Muscle of back (tissue), 11 donors: ENCODE data around the gene TXNIP. TPM values are rescaled to one million over a fixed set of nuclear protein-coding genes. Genes with fewer than 3 reads are reported as not detected.
A peak's percentile ranks its signal among the peaks of the same experiment; 100 is the strongest.

Experiments
- DNase-seq, 3 donors: peaks; one replicate each; pipeline versions ENCODE4 v3.0.0 to v3.0.0-alpha.2; 2013
- polyA plus RNA-seq, 10 donors: library from polyadenylated mRNA; unstranded; fragments of 120-200 nt; gene quantifications; one replicate each; pipeline ENCODE4 v1.2.1, GENCODE V29; 2013; ENCODE audit not compliant: insufficient read length in 10 of 10

TXNIP gene
- polyA plus RNA-seq, 10 donors = 214 to 318 (median 275) TPM

DNA sequence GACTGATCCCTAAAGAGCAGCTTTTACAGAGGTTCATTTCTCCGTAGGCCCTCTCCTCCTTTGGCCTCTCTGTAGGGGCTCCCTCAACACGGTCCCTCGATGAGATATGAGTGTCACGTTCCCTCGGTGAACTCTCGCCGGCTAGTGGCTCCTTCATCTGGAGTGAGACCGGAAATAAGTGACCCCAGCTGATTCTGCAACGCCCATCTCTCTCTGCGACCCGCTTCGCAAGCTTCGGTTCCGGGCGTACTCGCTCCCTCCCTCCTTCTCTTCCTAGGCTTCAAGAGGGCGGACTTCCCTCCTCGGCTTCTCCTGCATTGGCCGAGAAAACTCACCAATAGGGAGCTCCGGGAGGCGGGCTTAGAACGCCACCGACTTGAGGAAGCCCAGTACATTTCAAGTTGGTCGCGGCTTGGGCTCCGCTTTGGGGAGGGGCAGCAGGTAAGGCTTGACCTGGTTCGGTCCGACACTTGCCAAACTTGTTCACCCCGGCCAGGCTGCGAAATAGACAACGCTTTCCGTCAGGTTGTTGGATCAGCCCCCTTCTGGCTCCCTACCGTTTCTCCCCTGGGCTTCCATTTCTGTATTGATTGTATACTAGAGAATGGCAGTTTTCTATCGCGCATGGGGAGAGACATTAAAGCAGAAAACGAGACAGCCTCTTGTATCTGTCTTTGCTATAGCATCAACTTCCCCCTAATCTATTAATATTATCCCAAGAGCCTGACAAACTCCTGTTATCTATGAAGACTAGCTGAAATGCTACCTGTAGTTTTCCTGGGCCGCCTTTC is 31.9 kb downstream of the TXNIP start, which contains the start of the genes ANKRD34A and POLR3GL:
TSS of gene ANKRD34A (minus strand) at position 248 of the 791 bp plus-strand sequence. CDS start 2,816 bp downstream, outside the sequence.
TSS of gene POLR3GL (plus strand) at position 363 of the 791 bp plus-strand sequence. CDS start 10,176 bp downstream, outside the sequence.
- DNase-seq = peak; percentile 94 to 98 (median 94)

DNA sequence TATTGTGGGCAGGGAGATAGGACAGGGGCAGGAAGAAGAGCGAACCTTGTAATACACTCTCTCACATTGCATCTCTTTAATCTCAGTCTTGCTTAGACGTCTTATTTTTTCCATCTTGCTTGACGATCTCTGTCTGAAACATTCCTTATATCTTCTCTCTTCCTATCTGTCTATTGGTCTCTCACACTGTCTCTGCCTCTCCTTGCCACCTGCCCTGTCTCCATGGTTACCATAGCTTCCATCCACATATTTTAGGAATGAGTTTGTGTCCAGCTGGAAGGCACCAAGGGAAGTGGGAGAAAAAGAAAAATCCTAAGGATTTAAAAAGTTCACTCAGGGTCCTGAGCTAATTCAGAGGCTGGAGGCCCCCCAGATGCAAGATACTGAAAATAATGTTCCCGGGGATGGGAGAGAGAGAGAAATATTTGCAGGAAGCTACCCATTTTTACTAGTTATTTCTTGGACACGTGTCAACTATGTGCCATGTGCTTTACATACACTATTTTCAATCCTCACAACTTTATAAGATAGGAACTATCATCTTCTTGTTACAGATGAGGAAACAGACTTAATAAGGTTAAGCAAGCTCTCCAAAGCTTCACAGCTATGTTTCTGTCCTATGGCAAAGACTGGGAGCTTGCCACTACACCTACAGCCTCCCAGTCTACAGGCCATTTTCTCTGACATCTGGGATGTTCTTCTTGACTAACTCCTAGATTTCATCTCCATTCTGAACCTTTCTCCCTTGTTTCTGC is 32.9 kb downstream of the TXNIP start:
- no peak for DNase-seq

DNA sequence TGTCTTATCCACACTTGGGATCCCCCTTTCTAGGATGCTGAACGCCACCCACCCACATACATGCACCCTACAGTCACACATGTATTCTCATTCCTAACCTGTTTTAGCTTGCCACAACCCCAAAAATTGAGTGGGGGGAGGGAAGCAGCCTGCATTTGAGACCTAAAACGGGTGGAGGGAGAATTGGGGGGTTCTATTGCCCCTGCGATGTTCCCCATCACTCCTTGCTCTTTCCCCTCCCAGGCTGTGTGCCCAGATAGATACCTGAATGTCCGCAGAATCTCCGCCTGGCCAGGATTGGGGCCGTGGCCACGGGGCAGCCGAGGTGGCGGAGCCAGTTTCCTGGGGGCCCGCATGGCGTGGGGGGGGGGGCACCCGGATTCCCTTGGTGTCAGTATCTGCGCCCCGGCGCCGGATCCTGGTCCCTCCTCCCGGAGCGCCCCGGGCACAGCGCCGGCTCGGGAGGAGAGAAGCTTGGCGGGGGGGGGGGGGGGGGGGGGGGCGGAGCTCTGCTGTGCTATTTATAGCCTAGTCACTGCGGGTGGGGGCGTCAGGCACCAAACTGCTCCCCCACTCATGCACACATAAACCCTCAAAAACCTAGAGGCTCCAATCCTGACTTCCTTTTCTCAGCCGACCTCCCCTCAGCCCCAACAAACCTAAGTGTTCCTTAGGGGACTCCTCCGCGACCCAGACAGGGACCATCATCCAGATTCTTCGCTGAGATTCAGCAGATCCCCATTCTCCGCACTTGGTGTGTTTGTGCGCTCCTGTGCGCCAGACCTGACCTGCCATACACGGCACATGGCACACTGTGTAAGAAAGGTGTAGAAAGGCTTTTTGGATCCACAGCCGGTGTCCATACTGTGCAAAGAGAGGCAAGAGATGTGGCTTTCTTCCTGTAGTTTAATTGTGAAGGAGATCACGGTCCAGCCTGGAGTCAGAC is 33.9 kb downstream of the TXNIP start:
- peak in 1 of 3 donors; percentile 63 for DNase-seq

DNA sequence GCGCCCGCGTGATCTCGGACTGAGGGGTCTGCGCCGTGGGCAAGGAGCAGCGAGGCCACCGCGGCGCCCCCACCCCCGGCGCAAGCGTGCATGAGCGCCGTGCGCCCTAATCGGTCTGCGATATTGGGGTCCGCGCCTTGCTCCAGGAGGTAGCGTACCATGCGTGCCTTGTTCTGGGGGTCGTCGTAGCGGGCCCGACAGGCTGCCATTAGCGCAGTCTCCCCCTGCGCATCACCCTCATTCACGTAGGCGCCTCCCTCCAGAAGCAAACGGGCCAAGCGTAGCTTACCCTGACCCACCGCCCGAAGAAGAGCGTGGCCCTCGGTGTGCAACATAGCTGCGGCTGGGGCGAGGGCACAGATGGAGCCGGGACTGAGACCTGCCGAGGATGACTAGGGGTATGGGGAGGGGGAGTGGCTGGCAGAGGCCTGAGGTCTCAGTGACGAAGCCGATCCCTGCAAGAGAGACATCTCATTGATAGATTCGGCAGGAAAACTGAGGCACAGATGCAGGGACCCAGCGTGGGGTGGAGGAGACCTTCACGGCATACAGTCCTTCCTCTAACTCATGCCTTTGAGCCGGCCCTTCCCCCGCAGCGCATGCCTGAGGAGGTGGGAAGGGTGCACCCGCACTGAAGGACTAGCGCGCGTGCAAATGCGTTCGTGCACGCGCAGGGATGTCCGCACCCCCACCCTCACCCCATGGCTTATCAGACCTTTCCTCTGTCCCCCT is 34.8 kb downstream of the TXNIP start:
- DNase-seq = peak in 1 of 3 donors; percentile 73

DNA sequence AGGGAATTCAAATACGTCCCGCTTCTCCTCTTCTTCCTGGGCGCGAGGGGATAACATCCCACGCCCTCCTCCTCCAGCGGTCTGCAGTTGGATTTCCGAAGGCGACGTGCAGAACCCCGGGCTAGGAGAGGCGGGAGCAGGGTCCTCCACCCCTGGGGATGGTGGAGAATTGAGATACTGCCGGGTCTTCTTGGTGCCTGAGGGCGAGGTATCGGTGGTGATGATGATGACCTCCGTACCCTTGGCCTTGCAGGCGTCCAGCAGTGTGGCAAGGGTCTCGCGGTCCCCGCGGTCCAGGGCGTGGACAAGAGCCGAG is 35.3 kb downstream of the TXNIP start:
- no peak for DNase-seq

DNA sequence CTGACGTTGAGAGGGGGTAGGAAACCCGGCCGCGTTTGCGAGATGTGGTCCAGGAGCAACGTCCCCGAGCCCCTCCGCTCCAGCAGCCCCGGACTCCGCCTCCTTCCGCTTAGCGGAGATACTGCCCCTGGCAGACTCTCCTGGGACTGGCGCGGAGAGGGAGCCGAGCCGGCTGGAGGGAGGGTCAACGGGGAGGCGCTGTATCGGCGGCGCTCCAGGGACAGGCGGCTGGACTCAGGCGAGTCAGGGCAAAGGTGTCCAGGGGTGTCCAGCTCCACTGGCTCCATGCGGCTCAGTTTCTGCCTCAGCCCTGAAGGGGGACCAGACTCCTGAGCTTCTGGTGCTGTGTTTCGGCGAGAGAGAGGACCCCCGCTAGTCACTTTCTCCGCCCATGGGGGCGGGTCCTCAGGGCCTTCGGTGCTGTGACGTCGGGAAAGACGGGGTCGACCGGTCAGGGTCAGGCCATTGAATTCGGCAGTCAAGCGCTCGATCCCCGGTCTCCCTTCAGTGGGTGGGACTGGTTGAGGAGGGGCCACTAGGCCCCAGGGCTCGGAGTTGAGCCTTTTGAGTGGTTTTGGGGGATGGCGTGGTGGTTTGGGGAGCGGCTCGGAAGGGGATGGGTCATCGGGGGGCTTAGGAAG is 35.8 kb downstream of the TXNIP start:
- DNase-seq = peak in 2 of 3 donors; percentile 83 to 93

DNA sequence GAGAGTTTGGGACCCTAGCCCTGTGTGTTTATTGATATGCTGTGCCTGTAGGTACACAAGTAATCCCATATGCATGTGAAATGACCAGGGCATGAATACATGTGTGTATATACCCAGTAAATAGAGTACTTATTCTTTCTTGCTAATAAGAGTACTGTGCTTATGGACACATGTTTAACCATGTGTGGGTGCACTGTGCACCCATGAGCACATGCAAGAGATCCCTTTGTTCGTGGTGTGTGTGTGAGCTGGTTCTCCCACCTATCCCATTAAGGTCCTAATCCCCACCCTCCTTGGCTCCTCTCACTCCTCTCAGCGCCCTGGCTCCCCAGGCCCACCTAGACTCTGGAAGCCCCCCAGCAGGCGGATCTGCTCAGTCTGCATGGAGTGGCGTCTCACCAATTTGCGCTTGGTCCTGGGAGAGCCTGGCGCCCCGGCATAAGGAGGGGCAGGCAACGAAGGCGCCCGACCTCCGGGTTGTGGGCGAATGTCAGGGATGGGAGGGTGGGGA is 36.4 kb downstream of the TXNIP start:
- DNase-seq = peak in 1 of 3 donors; percentile 51

DNA sequence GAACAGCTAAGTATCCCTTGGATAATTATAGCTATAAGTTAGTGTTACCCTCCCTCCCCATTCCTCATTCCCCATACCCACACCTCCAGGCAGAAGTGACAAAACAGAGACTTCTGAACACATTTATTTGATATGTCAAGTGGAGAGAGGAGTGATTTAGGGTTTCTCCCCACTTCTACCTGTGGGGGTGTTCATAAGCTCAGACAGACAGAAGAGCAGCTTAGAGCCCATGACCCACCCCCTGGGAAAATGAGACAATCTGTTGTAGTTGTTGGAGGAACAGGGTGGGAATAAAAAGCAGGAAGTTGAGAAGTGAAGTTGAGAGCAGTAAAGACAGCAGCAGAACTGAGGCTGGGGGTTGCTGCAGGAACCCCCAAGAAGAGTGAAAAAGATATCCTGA is 37.0 kb downstream of the TXNIP start:
- DNase-seq = no peak

DNA sequence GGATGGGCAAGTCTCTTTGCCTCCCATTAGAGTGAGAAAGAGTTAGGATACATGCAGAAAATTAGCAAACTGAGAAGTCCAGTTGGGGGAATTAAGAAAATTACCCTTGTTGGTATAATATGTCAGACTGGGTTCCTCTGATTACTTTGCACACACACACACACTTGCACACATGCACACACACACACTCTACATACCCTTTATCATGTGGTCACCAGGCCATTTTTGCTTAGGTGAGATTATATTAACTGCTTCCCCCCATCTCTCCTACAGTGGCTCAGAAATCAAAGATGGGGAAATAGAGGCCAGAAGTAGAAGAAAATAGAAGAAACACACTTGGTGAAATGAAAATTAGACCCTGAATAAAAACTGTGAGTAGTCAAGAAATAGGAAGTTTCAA is 37.6 kb downstream of the TXNIP start:
- DNase-seq = no peak

DNA sequence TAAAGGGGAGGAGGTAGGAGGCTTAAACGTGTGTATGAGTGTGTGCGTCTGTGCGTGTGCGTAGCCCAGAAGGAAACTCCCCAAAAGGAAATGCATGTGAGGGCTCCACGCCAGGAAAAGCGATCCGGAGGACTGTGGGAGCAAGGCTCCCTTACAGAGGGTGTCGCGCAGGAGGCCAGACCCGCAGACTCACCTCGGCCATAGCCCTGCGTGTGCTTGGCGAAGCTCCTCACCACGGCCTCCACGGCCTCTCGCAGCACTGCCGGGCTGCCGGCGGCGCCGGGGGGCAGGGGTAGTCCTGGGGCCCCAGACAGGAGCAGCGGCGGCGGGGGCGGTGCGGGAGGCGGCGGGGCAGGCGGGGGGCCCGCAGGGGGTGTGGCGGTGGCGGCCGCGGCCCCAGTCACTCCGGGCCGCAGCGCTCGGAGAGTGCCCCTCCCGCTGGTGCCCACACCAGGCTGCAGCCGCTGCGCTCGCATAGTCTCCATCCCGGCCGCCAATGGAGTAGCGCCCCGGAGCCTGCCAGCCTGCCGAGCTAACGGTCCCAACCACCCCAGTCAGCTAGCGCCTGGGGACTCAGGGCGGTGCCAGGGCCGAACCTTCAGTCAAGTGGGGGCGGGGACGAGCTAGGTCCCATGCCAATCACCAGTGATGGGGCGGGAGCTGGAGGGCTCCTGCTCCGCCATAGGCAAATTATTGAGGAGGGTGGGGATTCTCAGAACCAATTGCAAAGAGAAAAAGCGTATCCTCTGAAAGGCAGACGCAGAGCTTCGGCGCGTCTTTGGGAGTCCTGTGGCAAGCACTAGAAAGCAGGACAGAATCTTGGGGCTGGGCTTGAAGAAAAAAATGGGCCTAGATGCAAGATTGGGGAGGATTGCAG is 38.7 kb downstream of the TXNIP start, which contains the start of gene LIX1L:
TSS of gene LIX1L (minus strand) at position 575 of the 877 bp plus-strand sequence. CDS start at position 485, 90 bp downstream.
- peak; percentile 95 to 99 (median 97) for DNase-seq

DNA sequence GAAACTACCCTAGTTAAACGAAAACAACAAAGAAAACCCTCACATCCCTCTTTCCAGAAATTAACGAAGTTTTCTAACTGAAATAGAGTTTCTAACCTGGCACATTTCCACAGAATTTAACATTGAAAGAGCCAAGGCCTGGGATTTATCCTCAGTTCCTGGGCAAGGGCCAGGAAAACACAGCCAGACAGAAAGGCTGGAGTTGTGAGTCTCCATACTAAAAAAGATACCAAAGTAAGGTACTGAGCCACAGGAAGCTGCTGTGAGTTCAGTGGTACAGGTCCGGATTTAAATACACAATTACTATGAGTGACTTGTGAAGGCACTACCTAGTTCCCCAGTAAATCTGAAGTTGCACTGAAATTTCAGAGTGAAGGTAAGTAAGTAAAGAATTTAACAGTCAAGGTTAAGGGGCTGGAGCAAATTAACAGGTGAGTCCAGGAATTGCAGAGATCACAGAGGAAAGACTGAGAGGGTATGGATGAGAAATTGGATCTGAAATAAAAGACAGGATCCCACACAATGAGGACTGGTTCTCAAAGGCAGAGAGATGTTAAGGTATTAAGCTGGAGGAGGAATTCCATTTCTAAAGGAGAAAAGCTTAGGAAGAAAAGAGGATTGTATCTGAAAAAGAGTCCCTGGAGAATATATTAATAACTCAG is 39.5 kb downstream of the TXNIP start:
- DNase-seq = peak in 1 of 3 donors; percentile 85

DNA sequence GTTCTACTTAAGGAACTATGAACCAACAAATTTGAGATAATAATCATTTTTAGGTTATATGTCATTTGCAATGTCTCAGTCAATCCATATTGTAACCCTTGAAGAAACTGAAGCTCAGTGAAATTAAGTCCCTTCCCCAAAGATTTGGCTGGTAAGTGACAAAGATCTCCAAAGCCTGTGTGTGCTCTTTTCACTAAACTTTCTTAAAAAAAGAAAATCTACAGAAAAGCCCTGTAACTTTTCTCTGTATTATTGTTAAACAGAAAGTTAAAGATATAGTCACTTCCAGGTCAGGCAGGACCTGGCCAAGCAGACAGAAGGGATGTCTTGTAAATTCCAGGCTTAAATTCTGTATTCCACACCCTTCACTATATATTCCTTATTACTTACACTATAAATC is 40.0 kb downstream of the TXNIP start:
- no peak for DNase-seq

DNA sequence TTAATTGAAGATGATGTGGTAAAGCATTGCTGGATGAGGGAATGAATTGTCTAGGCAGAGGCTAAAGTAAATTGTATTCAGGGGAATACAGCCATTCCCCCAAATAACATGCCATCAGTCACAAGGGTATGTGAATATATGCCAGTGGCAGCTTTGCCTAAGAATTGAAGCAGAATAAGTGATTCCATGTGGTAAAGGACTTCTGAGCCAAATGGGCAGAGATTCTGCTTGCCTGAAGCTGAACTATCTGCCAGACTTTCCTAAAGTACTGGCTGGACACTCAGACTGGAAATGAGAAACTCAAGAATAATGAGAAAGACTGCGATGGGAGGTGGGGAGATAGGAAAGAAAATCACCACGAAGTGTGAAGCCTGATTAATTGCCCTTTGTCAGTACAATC is 40.9 kb downstream of the TXNIP start:
- peak in 2 of 3 donors; percentile 60 to 65 for DNase-seq

DNA sequence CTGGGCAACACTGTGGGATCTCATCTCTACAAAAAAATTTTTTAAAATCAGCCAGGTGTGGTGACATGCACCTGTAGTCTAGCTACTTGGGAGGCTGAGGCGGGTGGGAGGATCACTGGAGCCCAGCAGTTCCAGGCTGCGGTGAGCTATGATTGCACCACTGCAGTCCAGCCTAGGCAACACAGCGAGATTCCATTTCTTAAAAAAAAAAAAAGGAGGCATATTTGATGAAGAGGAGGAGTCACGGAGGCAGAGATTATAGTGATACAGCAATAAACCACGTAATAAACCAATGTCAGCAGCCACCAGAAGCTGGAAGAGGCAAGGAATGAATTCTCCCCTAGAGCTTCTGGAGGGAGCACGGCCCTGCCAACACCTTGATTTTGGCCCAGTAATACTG is 42.5 kb downstream of the TXNIP start:
- DNase-seq = no peak

DNA sequence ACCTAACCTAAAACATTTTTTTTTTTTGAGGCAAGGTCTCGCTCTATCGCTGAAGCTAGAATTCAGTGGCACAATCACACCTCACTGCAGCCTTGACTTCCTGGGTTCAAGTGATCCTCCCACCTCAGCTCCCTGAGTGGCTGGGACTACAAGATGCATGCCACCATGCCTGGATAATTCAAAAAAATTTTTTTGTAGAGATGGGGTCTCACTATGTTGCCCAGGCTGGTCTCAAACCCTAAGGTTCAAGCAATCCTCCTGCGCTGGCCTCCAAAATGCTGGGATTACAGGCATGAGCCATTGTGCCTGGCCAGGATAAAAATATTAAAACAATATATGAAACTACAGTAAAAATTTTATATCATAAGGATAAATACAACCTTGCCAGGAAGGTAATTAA is 43.5 kb downstream of the TXNIP start:
- no peak for DNase-seq

DNA sequence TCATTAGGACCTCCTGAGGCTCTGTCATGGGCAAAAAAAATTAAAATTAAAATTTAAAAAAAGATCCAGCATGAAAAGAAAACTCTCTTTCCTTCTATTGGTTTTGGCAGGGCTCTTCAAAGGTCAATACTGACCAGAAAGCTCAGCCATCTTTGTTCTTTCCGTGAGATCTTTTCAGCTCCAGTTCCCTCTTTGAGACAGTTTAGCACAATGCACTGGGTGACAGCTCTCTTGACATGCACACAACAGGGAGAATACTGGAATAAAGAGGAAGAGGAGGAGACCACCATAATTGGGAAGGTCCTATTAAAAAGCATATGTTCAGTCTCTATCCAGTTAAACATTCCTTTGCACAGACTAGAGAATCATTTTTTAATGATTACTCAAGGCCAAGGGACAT is 44.9 kb downstream of the TXNIP start:
- no peak for DNase-seq

DNA sequence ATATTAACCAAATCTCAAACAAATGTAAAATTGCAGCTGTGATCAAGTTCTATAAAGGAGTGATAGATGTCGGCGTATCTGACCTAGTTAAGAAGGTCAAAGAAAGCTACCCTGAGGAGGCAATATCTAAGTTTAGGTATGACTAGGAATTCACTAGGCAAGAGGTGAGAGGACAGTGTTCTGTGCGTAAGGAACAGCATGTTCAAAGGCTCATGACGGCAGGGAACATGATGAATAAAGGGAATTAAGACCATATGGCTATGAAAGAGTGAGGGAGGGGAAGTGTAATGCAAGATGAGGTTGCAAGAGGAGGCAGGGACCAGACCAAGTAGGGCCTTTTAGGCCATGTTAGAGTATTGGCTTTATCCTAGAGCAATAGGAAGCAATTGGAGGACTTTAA is 47.2 kb downstream of the TXNIP start:
- DNase-seq = no peak

DNA sequence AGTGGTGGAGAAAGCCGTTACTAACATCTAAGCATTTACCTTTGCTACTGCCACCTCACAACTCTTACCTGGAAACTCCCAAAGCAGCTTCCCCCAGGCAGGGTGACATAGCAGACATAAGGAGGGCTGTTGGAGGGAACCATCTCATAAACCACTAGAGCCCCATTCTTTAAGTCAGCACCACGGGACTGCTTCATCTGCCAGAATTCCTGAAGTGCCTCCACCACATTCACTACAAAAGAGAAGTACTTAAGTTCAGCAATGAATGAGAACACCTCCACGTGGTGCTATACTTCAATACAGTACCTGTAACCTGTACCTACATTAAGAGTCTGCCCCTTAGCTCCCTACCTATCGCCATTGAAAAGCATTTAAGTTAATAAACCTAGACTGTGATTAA is 48.8 kb downstream of the TXNIP start:
- no peak for DNase-seq
